H1 (cell line): ENCODE results near the gene MAPK9. TPM values are rescaled to one million over a fixed set of nuclear protein-coding genes. Genes with fewer than 3 reads are reported as not detected.

Source experiments
- CTCF ChIA-PET: fragments of 300-600 bp; sonication (Branson Sonifier 250); formaldehyde crosslinking; loops from one replicate; lab custom pipeline; 2021; ENCODE audit not compliant: partially characterized antibody; lab: Charles Lee
- POLR2A ChIA-PET: fragments of 300-600 bp; sonication (Branson Sonifier 250); formaldehyde crosslinking; loops from one replicate; lab custom pipeline; 2021; ENCODE audit warnings: inconsistent platforms; ENCODE audit not compliant: partially characterized antibody; lab: Charles Lee
- DNase-seq, 2 experiments: peaks; one replicate each; pipeline versions ENCODE4 v3.0.0 to v3.0.0-alpha.2; 2010 to 2022; ENCODE audit warnings: low spot score in 2 of 2, low read depth in 1 of 2, mixed read lengths in 1 of 2
- FAIRE-seq: peaks from 2 replicates; lab custom pipeline; 2011; peaks lifted over from hg19 to GRCh38; lab: Jason Lieb, UNC
- H2AFZ ChIP-seq: 2 replicates; pipeline ENCODE4 v1.8.1; 2012; ENCODE audit warnings: low read length, inconsistent platforms
- H2AK5ac ChIP-seq: 2 replicates; pipeline ENCODE4 v1.6.1; 2013; ENCODE audit warnings: low read depth, low read length
- H2BK120ac ChIP-seq: replicated peaks from 2 replicates; pipeline ENCODE3; 2013; ENCODE audit warnings: low read depth, low read length, inconsistent platforms
- H2BK12ac ChIP-seq: 2 replicates; pipeline ENCODE4 v1.6.1; 2013; ENCODE audit warnings: low read depth, low read length
- H2BK15ac ChIP-seq: 2 replicates; pipeline ENCODE4 v1.6.1; 2013; ENCODE audit warnings: low read length
- H2BK20ac ChIP-seq: 2 replicates; pipeline ENCODE4 v1.6.1; 2013; ENCODE audit warnings: low read length
- H2BK5ac ChIP-seq: 2 replicates; pipeline ENCODE4 v1.6.1; 2013; ENCODE audit warnings: low read depth, low read length
- H3K14ac ChIP-seq: 2 replicates; pipeline ENCODE4 v1.6.1; 2013; ENCODE audit warnings: inconsistent platforms; ENCODE audit not compliant: insufficient read length
- H3K18ac ChIP-seq: 2 replicates; pipeline ENCODE4 v1.6.1; 2013; ENCODE audit warnings: low read length; ENCODE audit errors: extremely low read depth
- H3K23ac ChIP-seq: 2 replicates; pipeline ENCODE4 v1.6.1; 2013; ENCODE audit warnings: inconsistent platforms; ENCODE audit not compliant: insufficient read length
- H3K23me2 ChIP-seq: 2 replicates; pipeline ENCODE4 v1.6.1; 2013; ENCODE audit warnings: low read depth, low read length
- H3K27ac ChIP-seq: 2 replicates; pipeline ENCODE4 v1.6.1; 2011; ENCODE audit warnings: low read depth, low read length, inconsistent platforms
- H3K27me3 ChIP-seq, 4 experiments: replicated peaks in 1 of 4; 1 replicate in 1 of 4; 2 replicates in 3 of 4; pipeline versions ENCODE4 v1.6.1 to v1.8.1; 2011 to 2013; ENCODE audit warnings: low read length in 3 of 4, mild to moderate bottlenecking in 3 of 4, inconsistent platforms in 2 of 4, mixed read lengths in 2 of 4, moderate library complexity in 1 of 4; ENCODE audit not compliant: control insufficient read depth in 3 of 4, insufficient read depth in 3 of 4; ENCODE audit errors: extremely low read depth in 1 of 4
- H3K36me3 ChIP-seq, 4 experiments: 2 replicates each; pipeline versions ENCODE4 v1.6.1 to v1.8.1; 2011 to 2013; ENCODE audit warnings: mild to moderate bottlenecking in 4 of 4, low read length in 3 of 4, moderate library complexity in 2 of 4, control low read depth in 1 of 4, inconsistent platforms in 1 of 4; ENCODE audit not compliant: insufficient read depth in 4 of 4, control insufficient read depth in 2 of 4
- H3K4ac ChIP-seq: replicated peaks from 2 replicates; pipeline ENCODE3; 2013; ENCODE audit warnings: low read length, low read depth, mixed read lengths, inconsistent platforms; ENCODE audit not compliant: insufficient read length
- H3K4me1 ChIP-seq, 4 experiments: replicated peaks in 1 of 4; 1 replicate in 1 of 4; 2 replicates in 3 of 4; pipeline versions ENCODE4 v1.6.1 to v1.8.1; 2011 to 2013; ENCODE audit warnings: low read length in 3 of 4, inconsistent platforms in 2 of 4, mixed read lengths in 1 of 4; ENCODE audit not compliant: insufficient read depth in 4 of 4, control insufficient read depth in 3 of 4
- H3K4me2 ChIP-seq, 2 experiments: 2 replicates each; pipeline versions ENCODE4 v1.6.1 to v1.8.1; 2011 to 2013; ENCODE audit warnings: low read depth in 2 of 2, low read length in 2 of 2, control low read depth in 1 of 2, inconsistent platforms in 1 of 2, mild to moderate bottlenecking in 1 of 2; ENCODE audit not compliant: insufficient read depth in 1 of 2
- H3K4me3 ChIP-seq, 4 experiments: fragments of 200-600, 300-600 bp in 1 of 4; sonication (generic), shearing (Covaris generic), sonication (Bioruptor Twin) in 1 of 4; 2 replicates each; pipeline versions ENCODE4 v1.5.1 to v1.8.1; 2011 to 2016; ENCODE audit warnings: low read length in 4 of 4, low read depth in 3 of 4, control low read depth in 2 of 4, inconsistent platforms in 2 of 4, mild to moderate bottlenecking in 2 of 4, mixed read lengths in 1 of 4, moderate library complexity in 1 of 4; ENCODE audit not compliant: insufficient read depth in 2 of 4; ENCODE audit errors: extremely low read depth in 1 of 4
- H3K56ac ChIP-seq: replicated peaks from 2 replicates; pipeline ENCODE3; 2013; ENCODE audit warnings: low read depth, mild to moderate bottlenecking, mixed read lengths, low read length, inconsistent platforms; ENCODE audit not compliant: insufficient read length
- H3K79me1 ChIP-seq: 2 replicates; pipeline ENCODE4 v1.6.1; 2013; ENCODE audit warnings: low read depth, low read length, control low read depth
- H3K79me2 ChIP-seq, 2 experiments: 2 replicates each; pipeline versions ENCODE4 v1.6.1 to v1.8.1; 2012 to 2013; ENCODE audit warnings: low read length in 2 of 2, mild to moderate bottlenecking in 2 of 2, inconsistent platforms in 1 of 2; ENCODE audit not compliant: insufficient read depth in 2 of 2, control insufficient read depth in 1 of 2
- H3K9ac ChIP-seq, 4 experiments: replicated peaks in 1 of 4; 1 replicate in 1 of 4; 2 replicates in 3 of 4; pipeline versions ENCODE4 v1.6.1 to v1.8.1; 2011 to 2013; ENCODE audit warnings: low read depth in 3 of 4, low read length in 3 of 4, control low read depth in 2 of 4, mild to moderate bottlenecking in 2 of 4, moderate library complexity in 2 of 4, inconsistent platforms in 1 of 4; ENCODE audit errors: extremely low read depth in 1 of 4
- H3K9me3 ChIP-seq, 2 experiments: 2 replicates each; pipeline versions ENCODE4 v1.6.1 to v1.8.1; 2012 to 2013; ENCODE audit warnings: mild to moderate bottlenecking in 2 of 2, moderate library complexity in 2 of 2, control low read depth in 1 of 2, inconsistent platforms in 1 of 2, low read depth in 1 of 2, low read length in 1 of 2, mixed read lengths in 1 of 2; ENCODE audit not compliant: insufficient read depth in 2 of 2
- H4K20me1 ChIP-seq, 2 experiments: replicated peaks in 1 of 2; 2 replicates each; pipeline versions ENCODE3 to v1.8.1; 2011 to 2013; ENCODE audit warnings: inconsistent platforms in 2 of 2, low read length in 2 of 2, mild to moderate bottlenecking in 1 of 2; ENCODE audit not compliant: insufficient read depth in 2 of 2, control insufficient read depth in 1 of 2
- H4K5ac ChIP-seq: 2 replicates; pipeline ENCODE4 v1.6.1; 2013; ENCODE audit warnings: low read length, low read depth, mixed read lengths, inconsistent platforms; ENCODE audit not compliant: insufficient read length
- H4K8ac ChIP-seq: 2 replicates; pipeline ENCODE4 v1.8.0; 2013; ENCODE audit warnings: mild to moderate bottlenecking, moderate library complexity, low read length, inconsistent platforms; ENCODE audit not compliant: insufficient read depth; ENCODE audit errors: extremely low read depth
- H4K91ac ChIP-seq: replicated peaks from 2 replicates; pipeline ENCODE3; 2013; ENCODE audit warnings: low read length, mixed read lengths, inconsistent platforms; ENCODE audit not compliant: insufficient read length
- ATF2 ChIP-seq: IDR thresholded peaks from 2 replicates; pipeline ENCODE4 v1.6.1; 2012; ENCODE audit warnings: low read length, inconsistent platforms
- CTCF ChIP-seq, 3 experiments: IDR thresholded peaks; 1 replicate in 2 of 3; 2 replicates in 1 of 3; pipeline versions ENCODE4 v1.5.1 to v1.6.1; 2011; ENCODE audit warnings: low read length in 3 of 3, mild to moderate bottlenecking in 3 of 3, inconsistent platforms in 2 of 3, low read depth in 1 of 3, moderate library complexity in 1 of 3; ENCODE audit not compliant: insufficient read depth in 1 of 3; ENCODE audit errors: control extremely low read depth in 1 of 3
- NRF1 ChIP-seq: IDR thresholded peaks from 2 replicates; pipeline ENCODE4 v1.6.1; 2011; ENCODE audit warnings: mild to moderate bottlenecking, low read depth, low read length, improper control_type of control experiment
- WGBS, 2 experiments: shearing (Covaris generic) in 1 of 2; methylation state at CpG; one replicate each; pipeline versions ENCODE4 v1.1.6 to v1.1.7; 2013 to 2015; ENCODE audit warnings: low lambda C conversion rate in 2 of 2, mixed read lengths in 2 of 2, inconsistent platforms in 1 of 2, low coverage in 1 of 2, missing lambda C conversion rate in 1 of 2; ENCODE audit not compliant: insufficient replicate concordance in 2 of 2, insufficient coverage in 1 of 2, insufficient read length in 1 of 2; ENCODE audit errors: extremely low coverage in 1 of 2, missing lambda C conversion rate in 1 of 2; 5-methylcytosine and 5-hydroxymethylcytosine counted together
- polyA plus RNA-seq, 7 experiments: library from polyadenylated mRNA; depleted of rRNA in 3 of 7; stranded (reverse) in 5 of 7; unstranded in 2 of 7; fragments of >200 nt in 5 of 7; fragments of 200-250 nt in 2 of 7; gene quantifications; 1 replicate in 5 of 7; 2 replicates in 1 of 7; 4 replicates in 1 of 7; pipeline versions ENCODE4 v1.2.1 to v1.2.3, GENCODE V29; 2011 to 2013; ENCODE audit warnings: missing spikeins in 2 of 7, mixed read lengths in 2 of 7
- total RNA-seq: library from RNA; stranded (reverse); fragmentation: NEBNext Ultra II Directional; extraction: Animal tissue kit (Norgen Biotek cat#: 25700); gene quantifications from 2 replicates; pipeline ENCODE4 v1.2.1, GENCODE V29; 2021

The MAPK9 gene
- total and polyA plus RNA-seq, 2 of the 8 experiments (the other 6 are each of a cell fraction or from before 2014, with no cell fraction given), result 22.3 to 43.7 TPM

- Histone ChIP-seq H4K8ac (no peak overlapping the region), H4K20me1 (peaks cover 4 to 6% of the 10 kb centered on the region in 2 experiments), H3K4me1 (no peaks in the 10 kb centered on the region), H3K9ac (no peak overlapping the region; a peak in 1 of 7 replicates), H3K79me1 (no peaks in the 10 kb centered on the region), H3K14ac (no peak overlapping the region), H3K27me3 (no peaks in the 10 kb centered on the region), H4K5ac (no peak overlapping the region), H2BK12ac (no peak overlapping the region), H2BK20ac (no peak overlapping the region), H3K4me2 (no peak overlapping the region), H2AFZ (no peak overlapping the region), H3K18ac (no peak overlapping the region), H3K23me2 (no peaks in the 10 kb centered on the region), H2BK5ac (no peak overlapping the region), H3K56ac (no peak overlapping the region), H3K4me3 (no peak overlapping the region), H3K4ac (no peak overlapping the region), H3K36me3 (peaks cover 26 to 80% (median 70%) of the 10 kb centered on the region in 4 experiments), H2BK120ac (no peak overlapping the region), H3K27ac (no peak overlapping the region), H3K79me2 (no peaks in the 10 kb centered on the region), H3K9me3 (no peaks in the 10 kb centered on the region), H3K23ac (no peak overlapping the region), H4K91ac (no peak overlapping the region), H2AK5ac (no peak overlapping the region), H2BK15ac (no peak overlapping the region)
- no peak for FAIRE-seq
- ChIA-PET CTCF (interaction anchor here (1.0 to 10.5 kb wide), 7 partner anchors 11 to 175 kb away, joined by 3 to 192 read pairs (median 10); no protein-coding TSS in a partner anchor), POLR2A (interaction anchor here (0.6 kb wide), 1 partner anchor 956 kb away, joined by 3 read pairs; no protein-coding TSS in a partner anchor)
- no peak for DNase-seq
- TF ChIP-seq NRF1 (no peak), CTCF (IDR thresholded peaks at IDR 0.05; ENCODE audit: control extremely low read depth in 1 of 3, insufficient read depth in 1 of 3, low read depth in 1 of 3, low read length in 3 of 3) (peak in 2 of 3 experiments; percentile 32 to 34; a peak in 3 of 4 replicates), ATF2 (no peak)
- 92% methylated on average over 23 of the region's 23 CpGs; no CpG with 5 or more reads in 1 of the 2 experiments for WGBS, 2 experiments
Observed at GRCh38 chr5:180318456-180319089, 26.7 kb upstream of the MAPK9 start.
